Right kidney (tissue), 1 donor: ENCODE measurements around the gene KCNQ1OT1.

Experiments used
- DNase-seq: peaks from one replicate; pipeline ENCODE4 v3.0.0-alpha.2; 2016

The KCNQ1OT1 gene

GRCh38 chr11:2599561-2600189, 100.1 kb downstream of the KCNQ1OT1 start:
- DNase-seq, result no peak

- DNase-seq, result no peak
Measured at GRCh38 chr11:2595204-2595603, 104.6 kb downstream of the KCNQ1OT1 start.

GRCh38 chr11:2594267-2594666, 105.5 kb downstream of the KCNQ1OT1 start:
- DNase-seq, result no peak

- no peak for DNase-seq
Measured at GRCh38 chr11:2593393-2593950, 106.3 kb downstream of the KCNQ1OT1 start.

- no peak for DNase-seq
Measured at GRCh38 chr11:2592559-2593392, 107.0 kb downstream of the KCNQ1OT1 start.

GRCh38 chr11:2591805-2592204, 108.0 kb downstream of the KCNQ1OT1 start:
- no peak for DNase-seq

- DNase-seq, result no peak
Measured at GRCh38 chr11:2590965-2591754, 108.6 kb downstream of the KCNQ1OT1 start.

- DNase-seq, result no peak
Measured at GRCh38 chr11:2590131-2590964, 109.4 kb downstream of the KCNQ1OT1 start.

DNA sequence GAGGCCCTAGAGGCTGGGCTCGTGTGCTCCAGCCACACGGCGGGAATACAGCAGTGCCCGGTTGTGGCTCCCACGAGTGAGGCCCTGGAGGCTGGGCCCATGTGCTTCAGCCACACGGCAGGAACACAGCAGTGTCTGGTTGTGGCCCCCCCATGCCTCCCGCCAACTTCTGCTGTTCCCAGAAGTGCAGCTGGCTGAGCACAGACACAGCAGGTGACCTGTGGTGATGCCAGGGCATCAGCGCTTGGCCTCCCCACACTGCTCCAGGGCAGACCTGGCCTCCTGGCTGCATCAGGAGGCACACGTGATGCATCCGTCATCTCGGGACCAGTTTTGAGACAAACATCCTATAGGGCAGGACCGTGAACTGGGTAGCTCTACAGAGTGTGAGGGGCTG, 110.3 kb downstream of the KCNQ1OT1 start:
- no peak for DNase-seq

DNA sequence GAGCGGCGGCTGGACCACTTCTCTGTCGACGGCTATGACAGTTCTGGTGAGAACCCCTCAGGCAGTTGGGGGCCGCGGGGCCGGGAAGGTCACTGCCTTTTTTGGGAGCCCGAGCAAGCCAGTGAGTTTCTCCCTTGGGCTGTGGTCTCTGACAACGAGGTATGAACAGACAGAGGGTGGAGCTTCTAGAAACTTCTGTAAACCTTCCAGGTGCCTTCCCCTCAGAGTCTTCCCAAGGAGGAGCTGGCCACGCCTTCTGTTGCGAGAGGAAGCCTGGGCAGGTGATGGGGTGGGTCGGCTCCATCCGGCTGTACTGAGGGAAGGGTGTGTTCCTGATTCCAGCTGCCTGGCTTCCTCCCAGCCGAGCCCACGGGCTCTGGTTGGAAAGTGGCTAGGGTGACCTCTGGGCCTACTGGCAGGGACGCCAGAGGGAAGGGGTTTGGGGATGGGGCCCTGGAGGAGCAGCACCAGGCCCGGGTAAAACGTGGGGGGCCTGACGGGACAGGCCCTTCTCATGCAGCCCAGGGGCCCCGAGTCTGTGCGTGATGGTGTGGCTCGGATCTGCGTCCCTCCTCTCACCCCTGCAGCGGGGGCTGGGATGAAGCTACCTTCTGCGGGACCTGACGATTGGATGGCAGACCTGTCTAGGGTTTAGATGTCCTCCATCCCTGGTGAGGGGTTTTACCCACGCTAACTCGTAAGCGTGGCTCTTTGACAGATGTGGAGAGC, 110.8 kb downstream of the KCNQ1OT1 start:
- DNase-seq, result no peak

GRCh38 chr11:2587976-2588748, 111.6 kb downstream of the KCNQ1OT1 start:
- no peak for DNase-seq

DNA sequence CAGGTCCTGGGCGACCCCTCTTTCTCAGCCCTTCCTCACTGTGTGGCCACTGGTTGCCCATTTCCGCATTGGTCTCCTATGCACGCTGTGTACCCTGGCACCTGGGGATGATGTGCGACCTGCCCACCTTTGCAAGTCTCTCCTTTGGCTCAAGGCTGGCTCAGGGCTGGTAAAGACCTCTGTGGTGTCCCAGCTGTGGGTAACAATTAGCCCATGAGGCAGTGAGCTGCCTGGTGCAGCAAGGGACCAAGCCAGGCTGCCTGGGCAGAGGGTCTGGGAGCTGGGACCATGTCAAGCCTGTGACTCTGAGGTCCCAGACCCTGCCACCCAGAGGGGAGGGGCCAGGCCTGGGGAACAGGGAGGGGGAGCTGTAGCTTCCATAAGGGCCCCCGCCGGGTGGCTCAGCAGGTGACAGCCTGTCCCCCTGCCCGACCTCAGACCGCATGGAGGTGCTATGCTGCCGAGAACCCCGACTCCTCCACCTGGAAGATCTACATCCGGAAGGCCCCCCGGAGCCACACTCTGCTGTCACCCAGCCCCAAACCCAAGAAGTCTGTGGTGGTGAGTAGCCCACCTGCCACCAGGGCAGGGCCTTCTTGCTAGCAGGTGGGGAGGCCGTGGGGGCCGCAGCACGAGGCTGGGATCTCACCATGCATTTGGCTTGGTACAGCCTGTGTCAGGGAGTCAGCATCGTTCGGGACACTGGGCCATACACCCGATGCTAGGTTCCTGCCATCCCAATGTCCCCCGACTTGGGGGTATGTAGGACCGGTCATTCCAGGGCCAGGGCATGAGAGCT, 112.5 kb downstream of the KCNQ1OT1 start:
- no peak for DNase-seq

DNA sequence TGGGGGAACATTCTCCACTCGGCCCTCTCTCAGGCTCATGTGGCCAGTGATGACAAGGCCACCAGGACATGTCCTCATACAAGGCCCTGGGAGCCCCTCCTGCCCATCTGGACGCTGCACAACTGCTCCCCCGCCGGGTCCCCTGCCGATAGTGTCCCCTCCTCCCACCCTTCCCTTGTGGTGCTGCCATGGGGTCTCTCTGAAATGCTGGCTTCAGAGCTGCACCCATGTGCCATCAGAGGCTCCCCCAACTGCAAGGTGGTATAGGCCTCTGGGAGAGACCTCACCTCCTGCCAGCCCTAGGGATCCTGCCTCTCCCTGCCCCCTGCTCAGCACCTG, 113.0 kb downstream of the KCNQ1OT1 start:
- no peak for DNase-seq

DNA sequence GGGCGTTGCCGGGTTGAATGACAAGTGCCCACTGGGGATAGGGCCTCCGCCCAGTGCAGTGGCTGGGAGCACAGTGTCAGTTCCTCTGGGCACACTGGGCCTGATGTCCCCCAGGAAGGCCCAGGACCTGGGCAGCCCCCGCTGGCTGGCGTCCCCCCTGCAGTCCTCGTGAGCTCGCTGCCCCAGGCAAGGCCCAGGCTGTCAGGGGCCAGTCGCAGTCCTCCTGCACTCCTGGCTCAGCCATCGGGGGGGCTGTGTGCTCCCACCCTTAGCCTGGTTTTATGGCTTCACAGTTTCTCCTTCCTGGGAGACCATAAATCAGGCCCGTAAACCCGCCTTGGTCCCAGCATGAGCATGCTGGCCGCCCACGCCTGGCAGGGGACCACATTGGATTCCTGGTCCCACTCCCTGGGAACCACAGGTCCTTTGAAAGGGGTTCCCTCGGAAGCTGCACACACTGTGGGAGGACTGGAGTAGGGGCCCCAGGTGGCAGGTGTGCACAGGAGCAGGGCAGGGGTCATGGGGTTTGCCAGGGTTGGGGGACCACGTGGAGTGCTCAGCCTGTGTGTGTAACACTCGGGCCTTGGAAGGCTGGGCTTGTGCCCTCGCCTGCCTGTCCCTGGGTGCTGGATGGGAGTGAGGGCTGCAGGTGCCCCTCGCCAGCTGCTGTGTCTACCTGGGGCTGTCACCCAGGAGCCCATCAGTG, 113.6 kb downstream of the KCNQ1OT1 start:
- no peak for DNase-seq

- no peak for DNase-seq
Measured at GRCh38 chr11:2585566-2586086, 114.2 kb downstream of the KCNQ1OT1 start.

- DNase-seq, result no peak
Measured at GRCh38 chr11:2584812-2585565, 114.8 kb downstream of the KCNQ1OT1 start.

DNA sequence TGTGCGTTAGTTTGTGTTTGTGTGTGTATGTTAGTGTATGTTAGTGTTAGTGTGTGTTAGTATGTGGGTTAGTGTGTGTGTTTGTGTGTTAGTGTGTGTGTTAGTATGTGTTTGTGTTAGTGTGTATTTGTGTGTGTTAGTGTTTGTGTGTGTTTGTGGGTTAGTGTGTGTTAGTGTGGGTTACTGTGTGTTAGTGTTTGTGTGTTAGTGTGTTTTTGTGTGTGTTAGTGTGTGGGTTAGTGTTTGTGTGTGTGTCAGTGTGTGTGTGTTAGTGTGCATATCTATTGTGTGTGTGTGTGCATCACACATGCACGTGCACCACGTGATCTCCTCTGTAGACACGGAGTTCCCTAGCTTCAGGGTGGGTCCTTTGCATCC, 115.4 kb downstream of the KCNQ1OT1 start:
- DNase-seq, result no peak

DNA sequence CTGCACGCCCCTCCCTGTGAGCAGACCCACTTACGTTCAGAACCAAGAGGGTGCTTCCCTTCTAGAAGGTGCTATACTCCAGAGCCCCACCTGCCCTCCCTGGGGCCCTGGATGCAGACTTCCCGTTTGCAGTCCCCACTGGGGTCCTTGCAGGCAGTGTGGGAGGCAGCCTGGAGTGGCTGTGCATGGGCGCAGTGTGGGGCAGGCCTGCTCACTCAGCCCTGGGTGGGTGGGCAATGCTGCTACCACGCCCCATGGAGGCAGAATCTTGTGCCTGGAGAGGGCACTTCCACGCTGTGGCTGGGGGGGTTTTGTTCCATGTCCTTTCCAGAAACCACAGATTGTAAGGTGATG, 116.2 kb downstream of the KCNQ1OT1 start:
- DNase-seq, result no peak
